A673 (cell line): ENCODE measurements around the gene NEURL1B.

Experiments used
- CTCF ChIP-seq: fragments of 300-800, 200-600 bp; sonication (generic); conservative IDR thresholded peaks from 2 replicates; pipeline ENCODE4 v1.5.1; 2017; ENCODE audit warnings: low read depth, mild to moderate bottlenecking, antibody characterized with exemption, low read length, moderate library complexity, mixed read lengths
- EZH2 ChIP-seq: fragments of 200-600 bp; sonication (generic); IDR thresholded peaks from 2 replicates; pipeline ENCODE4 v1.6.1; 2017; ENCODE audit warnings: borderline replicate concordance, low read depth, mild to moderate bottlenecking, mixed read lengths, antibody characterized with exemption, low read length; ENCODE audit not compliant: poor library complexity, severe bottlenecking

- no peak for TF ChIP-seq EZH2
- TF ChIP-seq CTCF: no peak
These were observed 32.3 kb upstream of the NEURL1B start for GRCh38 chr5:172608773-172609172.
